Measurements from ENCODE around the gene CPNE5. TPM values are rescaled to one million over a fixed set of nuclear protein-coding genes. Genes with fewer than 3 reads are reported as not detected.

The CPNE5 gene
- total and polyA plus RNA-seq, 2 donors from 2014 or later, result 3.7 to 7.1 TPM

DNA sequence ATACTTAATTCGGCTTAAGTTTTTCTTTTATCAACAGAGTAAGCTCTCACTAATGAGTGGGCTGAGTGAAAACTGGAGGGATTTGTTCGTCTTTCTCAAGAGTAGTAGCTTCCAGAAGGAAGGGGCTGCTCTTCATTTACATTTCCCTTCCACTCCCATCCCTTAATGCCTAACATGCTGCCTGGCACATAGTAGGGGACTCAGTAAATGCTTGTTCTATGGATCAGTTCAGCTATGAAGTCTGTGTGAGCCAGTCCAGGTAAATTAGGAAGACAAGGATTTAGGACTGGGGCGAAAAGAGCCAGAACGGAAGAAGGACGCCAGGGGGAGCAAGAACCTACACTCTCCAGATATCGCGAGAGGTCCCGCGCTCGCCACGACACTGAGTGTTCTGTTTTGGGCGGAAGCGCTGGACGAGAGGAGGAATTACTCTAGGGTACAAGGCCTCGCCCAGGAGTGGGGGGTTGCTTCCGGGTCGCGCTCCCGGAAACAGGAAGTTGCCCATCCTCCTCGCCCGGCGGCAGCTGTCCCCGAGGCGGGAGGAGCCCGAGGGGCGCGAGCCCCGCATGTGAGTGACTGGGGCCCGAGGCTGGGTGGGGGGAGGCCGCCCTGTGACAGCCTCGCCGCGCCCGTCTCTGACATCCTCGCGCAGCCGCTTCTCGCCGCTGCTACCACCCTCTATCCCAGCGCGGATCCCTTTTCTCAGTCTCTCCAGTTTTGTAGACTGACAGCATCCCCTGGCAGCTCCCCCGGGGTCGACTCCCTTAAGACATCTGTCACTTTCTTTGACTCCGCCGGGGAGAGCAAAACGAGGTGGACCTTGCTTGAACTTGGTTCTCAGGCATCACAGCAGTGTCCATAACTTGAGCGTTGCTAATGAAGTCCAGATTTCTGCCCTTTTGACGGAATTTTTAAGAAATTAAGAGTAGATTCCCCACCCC is 46.5 kb upstream of the CPNE5 start, which contains the start of gene C6orf89:
TSS of gene C6orf89 (plus strand) at position 492 of the 941 bp plus-strand sequence. CDS start 13,493 bp downstream, outside the sequence.
- peak within 1 kb of the TSS; percentile 74 to 96 (median 78) for H3K4me3 ChIP-seq (ENCODE audit: low read length in 3 of 3)
- H3K9ac ChIP-seq (ENCODE audit: low read length in 3 of 3), result peak within 1 kb of the TSS; percentile 72 to 100 (median 80)
- H3K27ac ChIP-seq (ENCODE audit: low read depth in 2 of 2, low read length in 2 of 2), result peak within 1 kb of the TSS; percentile 73 to 95
- TF ChIP-seq, protein P1, sequence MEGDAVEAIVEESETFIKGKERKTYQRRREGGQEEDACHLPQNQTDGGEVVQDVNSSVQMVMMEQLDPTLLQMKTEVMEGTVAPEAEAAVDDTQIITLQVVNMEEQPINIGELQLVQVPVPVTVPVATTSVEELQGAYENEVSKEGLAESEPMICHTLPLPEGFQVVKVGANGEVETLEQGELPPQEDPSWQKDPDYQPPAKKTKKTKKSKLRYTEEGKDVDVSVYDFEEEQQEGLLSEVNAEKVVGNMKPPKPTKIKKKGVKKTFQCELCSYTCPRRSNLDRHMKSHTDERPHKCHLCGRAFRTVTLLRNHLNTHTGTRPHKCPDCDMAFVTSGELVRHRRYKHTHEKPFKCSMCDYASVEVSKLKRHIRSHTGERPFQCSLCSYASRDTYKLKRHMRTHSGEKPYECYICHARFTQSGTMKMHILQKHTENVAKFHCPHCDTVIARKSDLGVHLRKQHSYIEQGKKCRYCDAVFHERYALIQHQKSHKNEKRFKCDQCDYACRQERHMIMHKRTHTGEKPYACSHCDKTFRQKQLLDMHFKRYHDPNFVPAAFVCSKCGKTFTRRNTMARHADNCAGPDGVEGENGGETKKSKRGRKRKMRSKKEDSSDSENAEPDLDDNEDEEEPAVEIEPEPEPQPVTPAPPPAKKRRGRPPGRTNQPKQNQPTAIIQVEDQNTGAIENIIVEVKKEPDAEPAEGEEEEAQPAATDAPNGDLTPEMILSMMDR (IDR thresholded peaks at IDR 0.05; ENCODE audit: borderline replicate concordance, extremely low read depth, insufficient read depth), result peak; percentile 86
- intact Hi-C loops (cut with DNase I), result loop anchor here (10.0 kb wide), 1 partner anchor 129 kb away; no protein-coding TSS in a partner anchor
- H3K27me3 ChIP-seq (ENCODE audit: control insufficient read depth, insufficient read depth, low read length), result no peaks in the 10 kb centered on the region
- peak; percentile 66 for FAIRE-seq
- no peaks in the 10 kb centered on the region for H3K9me3 ChIP-seq (ENCODE audit: control insufficient read depth in 2 of 3, insufficient read depth in 1 of 3, low read length in 3 of 3)
- DNase-seq, result peak; percentile 97 to 99 (median 98)
- no peaks in the 10 kb centered on the region for H3K36me3 ChIP-seq (ENCODE audit: control insufficient read depth in 2 of 3, insufficient read depth in 3 of 3, low read length in 3 of 3)
- peaks cover 2 to 6% (median 5%) of the 10 kb centered on the region in 3 donors for H3K4me1 ChIP-seq (ENCODE audit: control insufficient read depth in 2 of 3, insufficient read depth in 2 of 3, low read depth in 1 of 3, low read length in 3 of 3)

DNA sequence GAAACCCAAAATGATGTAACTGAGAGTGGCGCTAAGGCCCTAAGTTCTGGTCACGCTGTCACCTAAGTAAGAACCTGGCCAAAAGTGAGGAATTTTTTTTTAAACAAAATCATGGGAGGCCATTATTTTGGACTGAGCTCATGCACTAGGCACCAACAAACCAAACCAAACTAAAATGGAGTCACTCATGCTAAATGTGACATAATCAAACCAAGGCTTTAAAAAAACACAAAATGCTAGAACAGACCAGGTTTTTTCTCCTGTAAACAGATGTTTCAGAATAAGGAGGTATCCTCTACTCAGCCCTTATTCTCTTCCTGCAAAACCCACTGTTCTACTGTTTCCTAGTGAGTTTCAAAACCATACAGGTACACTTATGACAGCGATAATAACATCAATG is 45.4 kb upstream of the CPNE5 start:
- Histone ChIP-seq H3K9ac (ENCODE audit: low read length in 3 of 3) (no peak overlapping the region), H3K27me3 (ENCODE audit: control insufficient read depth, insufficient read depth, low read length) (no peaks in the 10 kb centered on the region), H3K4me1 (ENCODE audit: control insufficient read depth in 2 of 3, insufficient read depth in 2 of 3, low read depth in 1 of 3, low read length in 3 of 3) (peaks cover 2 to 6% (median 5%) of the 10 kb centered on the region in 3 donors), H3K27ac (ENCODE audit: low read depth in 2 of 2, low read length in 2 of 2) (no peak overlapping the region), H3K4me3 (ENCODE audit: low read length in 3 of 3) (no peak overlapping the region), H3K36me3 (ENCODE audit: control insufficient read depth in 2 of 3, insufficient read depth in 3 of 3, low read length in 3 of 3) (no peaks in the 10 kb centered on the region), H3K9me3 (ENCODE audit: control insufficient read depth in 2 of 3, insufficient read depth in 1 of 3, low read length in 3 of 3) (no peaks in the 10 kb centered on the region)
- FAIRE-seq (no peak), DNase-seq (no peak)
- TF ChIP-seq, protein P1 (IDR thresholded peaks at IDR 0.05; ENCODE audit: borderline replicate concordance, extremely low read depth, insufficient read depth), result no peak
- intact Hi-C loops (cut with DNase I), result loop anchor here (10.0 kb wide), 1 partner anchor 130 kb away; no protein-coding TSS in a partner anchor

DNA sequence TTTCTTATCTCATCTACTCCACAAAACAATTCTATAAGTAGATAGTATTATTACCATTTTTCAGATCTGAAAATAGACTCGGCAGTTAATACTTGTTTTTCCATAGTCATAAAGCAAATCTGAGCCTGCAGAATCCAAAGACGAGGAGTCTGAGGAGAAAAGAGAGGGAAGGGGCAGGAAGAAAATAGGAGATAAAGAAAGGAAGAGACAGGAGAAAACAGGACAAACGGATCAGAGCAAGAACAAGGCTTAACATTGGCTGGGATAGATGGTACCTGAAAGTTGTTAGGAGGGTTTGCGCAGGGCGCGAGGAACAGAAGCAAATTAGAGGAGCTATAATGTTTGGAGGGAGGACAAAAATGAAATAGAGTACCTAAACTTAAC is 36.0 kb upstream of the CPNE5 start:
- intact Hi-C loops (cut with DNase I), result no loop called here
- no peak for FAIRE-seq
- H3K4me1 ChIP-seq (ENCODE audit: control insufficient read depth in 2 of 3, insufficient read depth in 2 of 3, low read depth in 1 of 3, low read length in 3 of 3), result peaks cover 0 to 7% (median 4%) of the 10 kb centered on the region in 3 donors
- no peak for DNase-seq
- no peaks in the 10 kb centered on the region for H3K27me3 ChIP-seq (ENCODE audit: control insufficient read depth, insufficient read depth, low read length)
- no peaks in the 10 kb centered on the region for H3K9me3 ChIP-seq (ENCODE audit: control insufficient read depth in 2 of 3, insufficient read depth in 1 of 3, low read length in 3 of 3)
- H3K36me3 ChIP-seq (ENCODE audit: control insufficient read depth in 2 of 3, insufficient read depth in 3 of 3, low read length in 3 of 3), result peaks cover 0 to under 1% (median 0%) of the 10 kb centered on the region in 3 donors
- peak overlapping the region; percentile 77 to 100 (median 90) for H3K9ac ChIP-seq (ENCODE audit: low read length in 3 of 3)
- H3K27ac ChIP-seq (ENCODE audit: low read depth in 2 of 2, low read length in 2 of 2), result no peak overlapping the region
- H3K4me3 ChIP-seq (ENCODE audit: low read length in 3 of 3), result peak overlapping the region; percentile 96 to 100 (median 96)
- TF ChIP-seq, protein P1 (IDR thresholded peaks at IDR 0.05; ENCODE audit: borderline replicate concordance, extremely low read depth, insufficient read depth), result no peak

Data from kidney (tissue), 14 donors.